Dendritic cell treated with granulocyte-macrophage colony-stimulating factor and Interleukin-4, amounts not matched to agents 40 ng/mL and 50 ng/mL, for 4 days (primary cell): ENCODE measurements around the gene DPH1.

Source experiments
- H3K27ac Mint-ChIP-seq: one replicate; pipeline ENCODE4 v1.8.0; 2022; ENCODE audit warnings: mild to moderate bottlenecking, mixed read lengths
- H3K27me3 Mint-ChIP-seq: one replicate; pipeline ENCODE4 v1.8.0; 2022; ENCODE audit warnings: mild to moderate bottlenecking, mixed read lengths
- H3K36me3 Mint-ChIP-seq: one replicate; pipeline ENCODE4 v1.8.0; 2022; ENCODE audit warnings: low read depth, mixed read lengths
- H3K4me1 Mint-ChIP-seq: one replicate; pipeline ENCODE4 v1.8.0; 2022; ENCODE audit warnings: low read depth, mixed read lengths
- H3K4me3 Mint-ChIP-seq: one replicate; pipeline ENCODE4 v1.8.0; 2022; ENCODE audit warnings: mild to moderate bottlenecking, moderate library complexity, mixed read lengths
- H3K9me3 Mint-ChIP-seq: one replicate; pipeline ENCODE4 v1.8.0; 2022; ENCODE audit warnings: mixed read lengths
- intact Hi-C: fragments of 100-400 bp; cut with micrococcal nuclease; formaldehyde crosslinking; loops from one replicate; pipeline ENCODE4 v1.15.0; 2022

Gene DPH1

DNA sequence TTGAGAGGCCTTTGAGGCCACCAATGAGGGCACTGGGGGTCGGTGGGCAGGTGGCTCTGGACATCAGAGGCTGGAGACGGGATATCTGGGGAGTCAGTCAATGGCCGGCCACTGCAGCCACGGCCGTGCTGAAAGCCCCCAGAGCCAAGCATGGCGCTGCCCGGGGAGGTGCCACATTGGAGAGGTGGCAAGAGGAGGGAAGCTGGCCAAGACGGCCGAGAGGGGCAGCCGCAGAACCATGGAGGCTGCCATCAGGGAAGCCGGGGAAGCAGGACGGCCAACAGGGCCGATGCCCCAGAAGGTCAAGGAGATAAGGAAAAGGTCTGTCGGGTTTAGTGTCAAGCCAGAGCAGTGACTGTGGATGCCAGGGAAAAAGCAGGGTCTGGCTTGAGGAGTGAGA lies 14.6 kb upstream of the DPH1 start:
- intact Hi-C loops = no loop called here
- H3K36me3 Mint-ChIP-seq = no peaks in the 10 kb centered on the region
- H3K4me1 Mint-ChIP-seq = no peaks in the 10 kb centered on the region
- H3K27ac Mint-ChIP-seq = no peak overlapping the region
- no peak overlapping the region for H3K4me3 Mint-ChIP-seq
- no peaks in the 10 kb centered on the region for H3K9me3 Mint-ChIP-seq
- peaks cover 55% of the 10 kb centered on the region for H3K27me3 Mint-ChIP-seq

DNA sequence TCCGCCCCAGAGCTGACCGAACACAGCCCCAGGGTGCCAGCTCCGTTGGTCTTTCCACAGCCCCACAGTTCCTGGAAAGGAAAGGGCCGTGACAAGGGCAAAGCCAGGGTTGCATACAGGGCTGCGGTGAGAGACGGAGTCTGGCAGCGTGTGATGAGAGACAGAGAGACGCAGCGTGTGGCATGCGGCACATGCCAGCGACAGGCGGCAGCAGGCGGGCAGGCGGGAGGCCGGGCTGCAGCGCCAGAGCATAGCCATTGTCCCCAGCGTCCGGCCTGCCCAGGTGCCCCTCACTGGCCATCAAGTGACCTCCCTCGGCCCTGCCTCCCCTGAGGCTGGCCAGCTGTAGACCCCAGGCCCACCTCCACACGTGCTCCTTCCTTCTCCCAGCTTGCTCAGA lies 13.5 kb upstream of the DPH1 start:
- no peaks in the 10 kb centered on the region for H3K36me3 Mint-ChIP-seq
- H3K9me3 Mint-ChIP-seq = no peaks in the 10 kb centered on the region
- H3K27ac Mint-ChIP-seq = no peak overlapping the region
- H3K27me3 Mint-ChIP-seq = peaks cover 62% of the 10 kb centered on the region
- H3K4me1 Mint-ChIP-seq = no peaks in the 10 kb centered on the region
- no peak overlapping the region for H3K4me3 Mint-ChIP-seq
- intact Hi-C loops = no loop called here

DNA sequence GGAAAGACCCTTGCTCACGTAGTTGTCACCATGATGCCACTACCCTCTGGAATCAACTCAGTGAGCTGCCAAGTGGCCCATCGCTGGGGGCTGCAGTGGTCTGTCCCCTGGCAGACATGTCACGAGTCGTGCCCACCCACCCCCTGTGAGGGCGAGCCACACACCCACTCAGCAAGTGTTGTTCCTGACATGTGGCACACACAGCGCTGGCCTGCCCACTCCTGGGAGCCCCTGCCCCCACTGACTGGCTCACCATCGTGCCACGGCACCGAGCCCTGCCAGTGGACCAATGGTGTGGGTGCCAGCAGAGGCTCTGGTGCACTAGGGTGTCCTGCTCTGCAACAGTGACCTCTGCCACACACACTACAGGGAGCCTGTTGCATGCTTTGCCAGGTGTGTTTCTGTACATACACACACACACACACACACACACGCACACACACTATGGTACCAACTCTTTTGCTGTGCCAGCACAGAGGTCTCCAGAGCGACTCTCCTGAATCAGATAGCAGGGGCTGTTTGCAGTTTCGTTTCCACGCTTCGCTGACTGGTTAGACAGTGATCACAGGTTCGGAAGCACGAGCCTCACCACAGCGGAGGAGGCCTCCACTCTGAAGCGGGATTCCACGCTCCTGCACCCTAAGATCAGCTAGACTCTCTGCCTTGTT lies 12.5 kb upstream of the DPH1 start:
- Mint-ChIP-seq H3K4me3 (no peak overlapping the region), H3K27ac (no peak overlapping the region)

DNA sequence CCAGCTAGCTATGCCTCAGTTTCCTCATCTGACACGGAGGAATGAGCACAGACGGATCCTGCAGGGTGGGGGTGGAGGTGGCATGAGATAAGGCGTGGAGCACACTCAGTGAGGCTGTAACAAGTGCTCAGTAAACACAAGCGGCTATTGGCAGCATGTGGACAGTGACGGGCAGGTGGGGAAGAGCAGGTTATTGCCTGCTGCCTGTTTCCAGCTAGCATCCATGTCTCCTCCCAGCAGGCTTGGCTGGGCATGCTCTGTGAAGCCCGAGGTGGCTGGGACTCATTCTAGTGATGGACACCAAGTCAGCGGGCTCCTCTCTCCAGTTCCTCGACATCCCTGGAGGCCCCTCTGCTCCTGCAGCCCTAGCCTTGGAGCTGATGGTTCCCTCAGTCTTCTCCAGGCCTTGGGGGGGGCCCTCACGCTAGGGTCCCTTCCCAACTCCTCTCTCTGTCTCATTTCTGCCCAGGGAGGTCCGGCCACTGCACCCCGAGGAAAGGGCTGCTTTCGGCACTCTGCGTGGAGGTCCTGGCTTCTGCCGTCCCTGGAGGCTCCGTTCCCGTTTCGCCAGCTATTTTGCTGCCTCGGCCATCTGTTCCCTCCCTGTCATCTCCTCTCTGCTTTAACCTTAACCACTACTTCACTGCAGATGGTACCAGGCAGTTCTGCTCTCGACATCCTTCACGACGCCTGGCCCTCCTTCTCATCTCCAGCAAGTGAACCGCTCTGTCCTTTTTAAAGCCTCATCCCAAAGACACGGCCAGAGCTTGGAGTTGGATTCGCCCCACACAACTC lies 11.0 kb upstream of the DPH1 start:
- intact Hi-C loops = no loop called here
- no peaks in the 10 kb centered on the region for H3K36me3 Mint-ChIP-seq
- H3K27me3 Mint-ChIP-seq = peaks cover 70% of the 10 kb centered on the region
- H3K9me3 Mint-ChIP-seq = no peaks in the 10 kb centered on the region
- no peak overlapping the region for H3K27ac Mint-ChIP-seq
- H3K4me1 Mint-ChIP-seq = peaks cover 11% of the 10 kb centered on the region
- H3K4me3 Mint-ChIP-seq = no peak overlapping the region

More for the DNA sequence above, 12.5 kb upstream of the DPH1 start:
- Mint-ChIP-seq H3K9me3 (no peaks in the 10 kb centered on the region), H3K4me1 (no peaks in the 10 kb centered on the region), H3K27me3 (peaks cover 64% of the 10 kb centered on the region), H3K36me3 (no peaks in the 10 kb centered on the region)
- intact Hi-C loops = no loop called here

DNA sequence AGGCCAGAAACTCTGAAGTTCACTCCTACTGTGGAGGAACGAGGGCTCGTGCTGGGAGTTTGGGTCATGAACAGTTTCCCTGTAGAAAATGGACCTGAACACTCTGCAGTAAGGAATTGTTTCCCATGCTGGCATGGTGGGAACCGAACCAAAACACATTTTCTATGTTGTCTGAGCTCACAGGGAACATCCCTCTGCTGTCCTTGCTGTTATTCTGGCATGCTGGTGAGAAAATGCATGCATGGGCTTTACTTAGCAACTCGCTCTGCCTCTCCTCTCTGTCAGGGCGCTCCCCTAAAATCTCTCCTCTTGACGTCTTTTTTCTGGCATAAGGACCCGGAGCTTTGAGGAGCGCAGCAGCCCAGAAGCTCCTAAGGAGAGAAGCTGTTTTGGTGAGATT lies 10.2 kb upstream of the DPH1 start:
- Mint-ChIP-seq H3K36me3 (no peaks in the 10 kb centered on the region), H3K4me3 (no peak overlapping the region), H3K9me3 (no peaks in the 10 kb centered on the region), H3K27ac (no peak overlapping the region), H3K27me3 (peaks cover 73% of the 10 kb centered on the region), H3K4me1 (peaks cover 11% of the 10 kb centered on the region)
- intact Hi-C loops = no loop called here

DNA sequence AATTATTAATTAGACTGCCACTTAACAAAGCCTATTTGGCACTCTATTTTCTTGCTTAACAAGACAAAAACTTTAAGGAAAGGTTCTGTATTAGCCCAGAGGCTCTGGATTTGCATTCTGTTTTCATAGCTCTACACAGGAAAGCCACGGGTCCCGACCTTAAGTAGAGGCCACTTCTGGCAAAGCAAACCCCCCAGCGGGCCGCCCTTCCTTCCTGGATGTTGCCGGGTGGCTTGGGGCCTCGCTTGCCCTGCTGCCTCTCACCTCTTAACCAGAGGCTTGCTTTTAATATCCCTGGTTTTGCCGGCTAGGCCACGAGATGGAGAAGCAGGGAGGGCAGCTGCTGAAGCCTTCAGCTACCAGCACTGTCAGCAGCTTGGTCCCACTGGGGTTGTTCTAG lies 9.2 kb upstream of the DPH1 start:
- no peaks in the 10 kb centered on the region for H3K9me3 Mint-ChIP-seq
- peaks cover 17% of the 10 kb centered on the region for H3K4me1 Mint-ChIP-seq
- no peak overlapping the region for H3K27ac Mint-ChIP-seq
- intact Hi-C loops = no loop called here
- peaks cover 3% of the 10 kb centered on the region for H3K36me3 Mint-ChIP-seq
- no peak overlapping the region for H3K4me3 Mint-ChIP-seq
- H3K27me3 Mint-ChIP-seq = peaks cover 74% of the 10 kb centered on the region

DNA sequence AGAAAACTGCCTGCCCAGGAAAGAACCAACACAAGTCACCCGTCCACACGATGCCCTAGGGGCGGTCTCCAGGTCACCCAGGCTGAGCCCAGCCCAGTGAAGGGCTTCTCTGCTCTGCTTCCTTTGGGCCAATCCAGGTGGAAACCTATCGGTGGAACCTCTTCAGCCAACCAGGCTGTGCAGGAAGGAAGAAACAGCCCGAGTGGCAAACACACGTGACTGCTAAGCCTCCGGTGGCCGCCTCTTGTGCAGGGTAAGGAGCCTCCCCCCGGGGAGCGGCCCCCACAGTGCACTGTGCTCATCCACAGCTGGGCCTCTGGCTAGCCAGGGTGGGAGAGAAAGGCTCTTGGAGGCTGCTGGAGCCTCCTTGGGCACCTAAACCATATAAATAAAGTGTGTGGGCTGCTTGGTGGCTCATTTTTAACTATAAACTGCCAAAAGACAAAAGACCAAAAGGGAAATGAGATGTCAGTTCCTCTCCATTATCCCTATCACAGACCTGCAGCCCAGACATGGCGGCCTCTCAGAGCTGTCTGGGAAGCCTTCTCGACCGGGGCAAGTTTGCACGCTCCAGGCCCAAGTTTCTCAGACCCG lies 7.2 kb upstream of the DPH1 start:
- peaks cover 91% of the 10 kb centered on the region for H3K27me3 Mint-ChIP-seq
- peaks cover 26% of the 10 kb centered on the region for H3K4me1 Mint-ChIP-seq
- no peak overlapping the region for H3K27ac Mint-ChIP-seq
- H3K9me3 Mint-ChIP-seq = no peaks in the 10 kb centered on the region
- H3K36me3 Mint-ChIP-seq = peaks cover 9% of the 10 kb centered on the region
- no peak overlapping the region for H3K4me3 Mint-ChIP-seq
- intact Hi-C loops = no loop called here

DNA sequence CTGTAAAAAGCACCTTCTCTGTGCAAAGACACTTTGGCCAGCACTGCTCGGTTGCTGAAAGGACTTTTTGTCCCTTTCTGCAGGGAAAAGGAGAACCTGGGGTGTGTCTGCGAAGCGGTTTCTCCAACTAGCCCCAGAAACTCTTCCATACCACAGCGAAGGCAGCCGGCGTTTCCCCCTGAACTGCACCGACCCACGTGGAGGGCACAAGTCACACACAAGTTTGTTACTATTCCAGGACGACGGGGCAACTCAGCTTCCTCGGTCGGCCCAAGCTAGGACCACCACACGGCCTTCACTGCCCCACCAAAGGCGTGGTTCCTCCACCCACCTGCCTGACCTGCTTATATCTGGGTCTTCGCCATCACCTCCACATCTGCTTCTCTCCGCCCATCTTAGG lies 6.7 kb upstream of the DPH1 start:
- peaks cover 26% of the 10 kb centered on the region for H3K4me1 Mint-ChIP-seq
- intact Hi-C loops = no loop called here
- H3K4me3 Mint-ChIP-seq = peak overlapping the region; percentile 33
- peaks cover 91% of the 10 kb centered on the region for H3K27me3 Mint-ChIP-seq
- peaks cover 9% of the 10 kb centered on the region for H3K36me3 Mint-ChIP-seq
- no peaks in the 10 kb centered on the region for H3K9me3 Mint-ChIP-seq
- no peak overlapping the region for H3K27ac Mint-ChIP-seq

DNA sequence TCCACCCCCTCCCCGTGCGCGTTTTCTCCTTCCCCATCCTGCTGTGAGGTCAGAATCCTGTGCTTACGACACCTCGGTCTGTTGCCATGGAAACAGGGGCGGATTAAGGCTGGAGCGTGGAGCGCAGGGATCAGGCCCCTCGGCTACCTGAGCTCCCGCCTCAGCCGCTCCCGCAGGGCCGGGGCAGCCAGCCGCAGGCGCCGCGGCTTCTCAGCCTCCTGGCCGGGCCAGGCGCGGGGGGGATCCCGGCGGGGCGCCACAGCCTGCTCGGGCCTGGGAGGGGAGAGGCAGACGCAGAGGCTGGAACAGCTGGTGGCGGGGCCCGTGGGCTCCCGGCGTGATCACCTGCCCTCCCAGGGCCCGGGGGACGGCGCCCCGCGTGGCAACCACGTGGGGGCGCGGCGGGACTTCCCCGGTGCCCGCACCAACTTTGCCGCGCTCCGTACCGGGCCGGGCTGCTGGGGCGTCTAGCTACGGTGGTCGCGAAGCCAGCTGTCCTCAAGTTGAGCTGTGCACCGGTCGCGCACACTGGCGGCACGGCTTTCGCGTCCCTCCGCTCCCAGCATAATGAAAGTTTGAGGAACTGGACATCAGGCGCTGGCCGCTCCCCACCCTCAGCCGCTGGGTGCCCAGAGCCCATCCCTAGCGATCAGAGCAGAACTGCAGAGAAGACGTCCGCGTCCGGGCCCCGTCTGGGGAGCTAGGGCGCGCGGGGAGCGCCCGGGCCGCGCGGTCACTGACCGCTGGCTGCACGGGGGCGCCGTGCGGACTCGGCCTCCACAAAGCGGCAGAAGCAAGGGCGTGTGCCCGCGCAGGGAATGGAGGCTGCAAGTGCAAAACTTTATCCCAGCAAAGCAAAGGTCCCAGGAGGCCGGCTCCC lies 6.0 kb upstream of the DPH1 start:
- Mint-ChIP-seq H3K36me3 (peaks cover 9% of the 10 kb centered on the region), H3K27me3 (peaks cover 91% of the 10 kb centered on the region), H3K9me3 (no peaks in the 10 kb centered on the region), H3K4me1 (peaks cover 33% of the 10 kb centered on the region), H3K4me3 (peak overlapping the region; percentile 70), H3K27ac (no peak overlapping the region)
- intact Hi-C loops = no loop called here

DNA sequence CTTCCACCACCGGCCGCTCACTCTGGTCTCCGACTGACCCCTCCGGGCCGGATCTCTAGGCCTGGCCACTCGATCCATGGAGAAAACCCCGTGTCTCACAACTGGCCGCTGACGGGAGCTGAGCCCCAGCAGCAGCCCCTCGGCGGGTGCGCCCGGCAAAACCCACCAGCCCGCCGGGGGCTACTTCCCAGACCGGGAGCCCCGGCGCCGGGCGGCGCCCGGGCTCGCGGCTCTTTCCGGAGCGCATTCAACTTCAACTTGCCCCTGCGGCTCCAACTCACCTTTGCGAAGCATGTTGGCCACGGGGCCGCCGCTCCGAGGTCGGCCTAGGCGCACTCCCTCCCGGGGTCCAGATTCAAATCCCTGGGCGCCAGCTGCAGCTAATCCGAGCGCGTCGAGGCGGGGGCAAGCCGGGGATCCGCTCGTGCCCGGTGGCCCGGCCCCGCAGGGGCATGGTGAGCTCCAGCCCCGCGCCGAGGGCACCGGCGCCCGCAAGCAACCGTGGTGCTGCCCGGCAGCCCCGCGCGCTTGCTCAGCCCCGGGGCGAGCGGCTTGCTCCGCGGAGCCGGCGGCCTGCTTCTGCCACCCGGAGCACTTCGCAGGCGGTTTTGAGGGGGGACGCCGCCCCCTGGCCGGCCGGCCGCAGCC lies 5.3 kb upstream of the DPH1 start:
- Mint-ChIP-seq H3K27ac (no peak overlapping the region), H3K4me1 (peaks cover 37% of the 10 kb centered on the region), H3K9me3 (no peaks in the 10 kb centered on the region), H3K36me3 (peaks cover 9% of the 10 kb centered on the region), H3K4me3 (peak overlapping the region; percentile 71), H3K27me3 (peaks cover 92% of the 10 kb centered on the region)
- intact Hi-C loops = no loop called here

DNA sequence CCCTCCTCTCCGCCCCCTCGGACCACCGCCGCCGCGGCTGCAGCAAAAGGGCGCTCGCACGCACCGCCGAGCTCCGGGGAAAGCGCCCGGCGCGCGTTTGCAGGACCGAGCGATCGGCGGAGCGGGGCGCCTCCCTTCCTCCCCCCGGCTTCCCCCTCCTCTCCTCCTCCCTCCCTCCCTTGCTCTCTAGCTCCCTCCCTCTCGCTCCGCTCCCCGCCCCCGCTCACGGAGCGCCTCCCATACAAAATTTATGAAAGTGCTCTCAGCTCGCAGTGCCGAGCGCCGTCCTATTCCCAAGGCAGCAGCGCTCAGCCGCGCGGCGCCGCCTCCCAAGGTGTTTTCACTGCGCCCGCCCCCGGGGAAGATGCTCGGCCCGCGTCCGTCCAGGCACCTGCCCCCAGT lies 4.7 kb upstream of the DPH1 start, which contains the start of gene RTN4RL1:
Gene RTN4RL1, minus strand, starts transcription at position 115 of the 402 bp plus-strand sequence. CDS start 469 bp downstream, outside the sequence.
- peaks cover 41% of the 10 kb centered on the region for H3K4me1 Mint-ChIP-seq
- intact Hi-C loops = no loop called here
- no peak within 1 kb of the TSS for H3K27ac Mint-ChIP-seq

DNA sequence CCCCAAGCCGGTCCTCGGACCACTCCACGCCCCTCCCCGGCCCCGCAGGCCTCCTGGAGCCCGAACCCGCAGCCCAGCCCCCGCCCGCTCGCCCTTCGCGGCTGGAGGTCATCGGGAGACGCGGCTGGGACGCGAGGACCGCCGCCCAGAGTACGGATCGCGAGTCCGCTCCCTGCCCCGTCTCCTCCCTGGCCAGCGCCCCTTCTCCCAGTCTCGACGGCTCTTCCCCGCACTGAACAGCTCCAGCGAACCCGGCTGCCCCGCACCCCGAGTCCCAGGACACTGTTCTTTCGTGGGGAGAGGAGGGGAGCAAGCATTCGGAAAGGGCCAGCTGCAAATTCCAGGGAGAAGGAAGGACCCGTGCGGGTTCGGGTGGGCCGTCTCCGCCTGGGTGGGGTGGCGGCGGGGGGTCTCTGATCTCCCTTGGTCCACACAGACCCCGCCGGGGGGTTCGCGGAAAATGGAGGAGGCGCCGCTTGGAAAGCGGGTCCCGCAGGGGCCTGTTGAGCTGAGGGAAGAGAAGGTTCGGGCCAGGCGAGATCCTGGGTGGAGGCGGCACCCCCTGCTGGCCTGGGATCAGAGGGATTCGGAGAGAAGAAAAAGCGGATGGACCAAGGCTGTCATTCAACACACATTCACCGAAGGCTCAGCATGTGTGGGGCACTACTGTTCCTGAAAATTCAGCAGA lies 4.2 kb upstream of the DPH1 start:
- peak overlapping the region; percentile 71 for H3K4me3 Mint-ChIP-seq
- intact Hi-C loops = loop anchor here (1.0 kb wide), 1 partner anchor 117 kb away; no protein-coding TSS in a partner anchor
- H3K9me3 Mint-ChIP-seq = no peaks in the 10 kb centered on the region
- peaks cover 87% of the 10 kb centered on the region for H3K27me3 Mint-ChIP-seq
- peaks cover 46% of the 10 kb centered on the region for H3K4me1 Mint-ChIP-seq
- H3K36me3 Mint-ChIP-seq = peaks cover 17% of the 10 kb centered on the region
- no peak overlapping the region for H3K27ac Mint-ChIP-seq

More for the DNA sequence above, 4.7 kb upstream of the DPH1 start, which contains the start of gene RTN4RL1:
- Mint-ChIP-seq H3K36me3 (peaks cover 12% of the 10 kb centered on the region), H3K4me3 (peak within 1 kb of the TSS; percentile 71), H3K9me3 (no peaks in the 10 kb centered on the region), H3K27me3 (peaks cover 91% of the 10 kb centered on the region)
